B cell (primary cell): ENCODE measurements around the gene DPYD. TPM values are rescaled to one million over a fixed set of nuclear protein-coding genes. Genes with fewer than 3 reads are reported as not detected.

ENCODE experiments used
- ATAC-seq: fragments of 200-7000 bp; cut with Tn5 transposase; one replicate; pipeline ENCODE4 v1.10.0; 2021; ENCODE audit warnings: low read depth, mild to moderate bottlenecking, moderate number of reproducible peaks, moderate library complexity
- CTCF ChIA-PET: fragments of 350-600 bp; sonication (Branson Sonifier 250); formaldehyde crosslinking; loops from one replicate; lab custom pipeline; 2021; ENCODE audit warnings: antibody characterized with exemption, inconsistent platforms; lab: Charles Lee
- POLR2A ChIA-PET: fragments of 350-600 bp; sonication (Branson Sonifier 250); formaldehyde crosslinking; loops from one replicate; lab custom pipeline; 2021; ENCODE audit warnings: antibody characterized with exemption; lab: Charles Lee
- DNase-seq: peaks from one replicate; pipeline ENCODE4 v3.0.0; 2013
- H2AFZ ChIP-seq: 2 replicates; pipeline ENCODE4 v1.6.1; 2012; ENCODE audit warnings: mild to moderate bottlenecking, low read depth, low read length; ENCODE audit not compliant: insufficient read depth, poor library complexity, severe bottlenecking
- H3K27ac ChIP-seq, 2 donors: 1 replicate in 1 of 2; 2 replicates in 1 of 2; pipeline ENCODE4 v1.5.1; 2012 to 2013; ENCODE audit warnings: low read length in 2 of 2, mild to moderate bottlenecking in 2 of 2, moderate library complexity in 1 of 2
- H3K27me3 ChIP-seq, 4 experiments: fragments of 200-600 bp in 1 of 4; sonication (generic) in 1 of 4; replicated peaks in 1 of 4; 1 replicate in 2 of 4; 2 replicates in 2 of 4; pipeline versions ENCODE4 v1.6.1 to v1.7.0; 2013 to 2016; ENCODE audit warnings: low read length in 3 of 4, mild to moderate bottlenecking in 2 of 4, mixed read lengths in 1 of 4, moderate library complexity in 1 of 4; ENCODE audit not compliant: insufficient read depth in 4 of 4, control insufficient read depth in 3 of 4; ENCODE audit errors: control extremely low read depth in 1 of 4
- H3K36me3 ChIP-seq, 2 experiments: replicated peaks in 1 of 2; 1 replicate in 1 of 2; 2 replicates in 1 of 2; pipeline versions ENCODE4 v1.6.1 to v1.7.1; 2013; ENCODE audit warnings: low read length in 1 of 2; ENCODE audit not compliant: insufficient read depth in 2 of 2, control insufficient read depth in 1 of 2; ENCODE audit errors: control extremely low read depth in 1 of 2, extremely low read depth in 1 of 2
- H3K4me1 ChIP-seq, 2 donors: fragments of 200-600 bp in 1 of 2; sonication (generic) in 1 of 2; 1 replicate in 1 of 2; 2 replicates in 1 of 2; pipeline versions ENCODE4 v1.5.1 to v1.6.1; 2013 to 2017; ENCODE audit warnings: low read length in 2 of 2; ENCODE audit not compliant: control insufficient read depth in 2 of 2, insufficient read depth in 2 of 2
- H3K4me2 ChIP-seq: replicated peaks from 2 replicates; pipeline ENCODE3; 2012; ENCODE audit warnings: mild to moderate bottlenecking, low read depth, low read length; ENCODE audit not compliant: poor library complexity, severe bottlenecking
- H3K4me3 ChIP-seq, 5 experiments: fragments of 200-600 bp in 1 of 5; sonication (generic) in 1 of 5; 1 replicate in 3 of 5; 2 replicates in 2 of 5; pipeline versions ENCODE4 v1.5.1 to v1.7.0; 2011 to 2016; ENCODE audit warnings: low read length in 4 of 5, mild to moderate bottlenecking in 4 of 5, low read depth in 2 of 5, control low read depth in 1 of 5, moderate library complexity in 1 of 5; ENCODE audit not compliant: insufficient read depth in 1 of 5; ENCODE audit errors: control extremely low read depth in 1 of 5, extremely low read depth in 1 of 5
- H3K79me2 ChIP-seq: fragments of 200-600 bp; sonication (generic); one replicate; pipeline ENCODE4 v1.6.0; 2016; ENCODE audit warnings: low read length; ENCODE audit not compliant: control insufficient read depth, insufficient read depth
- H3K9ac ChIP-seq: fragments of 200-600 bp; sonication (generic); 2 replicates; pipeline ENCODE4 v1.6.1; 2017; ENCODE audit warnings: mild to moderate bottlenecking, low read length, moderate library complexity
- H3K9me3 ChIP-seq, 3 donors: one replicate each; pipeline versions ENCODE4 v1.6.1 to v1.7.1; 2013; ENCODE audit warnings: low read length in 2 of 3; ENCODE audit not compliant: control insufficient read depth in 2 of 3, insufficient read depth in 1 of 3; ENCODE audit errors: control extremely low read depth in 1 of 3
- H4K20me1 ChIP-seq: 2 replicates; pipeline ENCODE4 v1.6.0; 2012; ENCODE audit warnings: mild to moderate bottlenecking, low read length; ENCODE audit not compliant: insufficient read depth, control insufficient read depth, poor library complexity, severe bottlenecking
- H3K27ac Mint-ChIP-seq: one replicate; pipeline ENCODE4 v1.8.0; 2021; ENCODE audit warnings: mixed read lengths
- H3K27me3 Mint-ChIP-seq: one replicate; pipeline ENCODE4 v1.8.0; 2021; ENCODE audit warnings: mixed read lengths
- H3K4me1 Mint-ChIP-seq: one replicate; pipeline ENCODE4 v1.8.0; 2021; ENCODE audit warnings: mixed read lengths
- H3K4me3 Mint-ChIP-seq: one replicate; pipeline ENCODE4 v1.8.0; 2021; ENCODE audit warnings: mixed read lengths
- H3K9me3 Mint-ChIP-seq: one replicate; pipeline ENCODE4 v1.8.0; 2022; ENCODE audit warnings: mixed read lengths; ENCODE audit not compliant: insufficient read depth
- CTCF ChIP-seq: fragments of 200-600 bp; IDR thresholded peaks from one replicate; pipeline ENCODE4 v1.8.0; 2022; ENCODE audit warnings: antibody characterized with exemption, mild to moderate bottlenecking
- EZH2 ChIP-seq: IDR thresholded peaks from 2 replicates; pipeline ENCODE4 v1.6.1; 2012; ENCODE audit warnings: borderline replicate concordance, low read depth, mild to moderate bottlenecking, moderate library complexity, low read length; ENCODE audit not compliant: insufficient read depth, poor library complexity, severe bottlenecking
- WGBS: methylation state at CpG from one replicate; pipeline ENCODE4 v1.1.5; 2013; ENCODE audit warnings: missing lambda C conversion rate; ENCODE audit not compliant: insufficient coverage; 5-methylcytosine and 5-hydroxymethylcytosine counted together
- intact Hi-C: fragments of 100-400 bp; cut with micrococcal nuclease; formaldehyde crosslinking; loops from one replicate; pipeline ENCODE4 v1.10.0; 2022
- polyA plus RNA-seq: library from polyadenylated mRNA; depleted of rRNA; stranded (reverse); fragments of >200 nt; gene quantifications from 2 replicates; pipeline ENCODE4 v1.2.3, GENCODE V29; 2012
- total RNA-seq, 2 donors: library from RNA; stranded (reverse); fragments of 120-200 nt in 1 of 2; gene quantifications; 1 replicate in 1 of 2; 2 replicates in 1 of 2; pipeline versions ENCODE4 v1.2.3 to v1.2.4, GENCODE V29; 2013 to 2022

Gene DPYD
- total and polyA plus RNA-seq, 2 donors (not counting 1 experiment from before 2014, with no cell fraction given) = 4.2 to 19.0 TPM

- TF ChIP-seq EZH2 (no peak), CTCF (no peak)
- Histone ChIP-seq H3K9me3 (peaks cover 0 to 11% (median 0%) of the 10 kb centered on the region in 3 donors), H3K9ac (no peak overlapping the region), H3K4me2 (no peak overlapping the region), H3K27me3 (no peaks in the 10 kb centered on the region), H3K27ac (no peak overlapping the region), H3K79me2 (peaks cover 5% of the 10 kb centered on the region), H3K4me1 (no peaks in the 10 kb centered on the region), H3K36me3 (no peaks in the 10 kb centered on the region), H3K4me3 (no peak overlapping the region), H2AFZ (no peak overlapping the region), H4K20me1 (no peaks in the 10 kb centered on the region)
- ATAC-seq = no peak
- Mint-ChIP-seq H3K4me3 (no peak overlapping the region), H3K27me3 (no peaks in the 10 kb centered on the region), H3K27ac (no peak overlapping the region), H3K9me3 (no peaks in the 10 kb centered on the region), H3K4me1 (peaks cover 11% of the 10 kb centered on the region)
- intact Hi-C loops = no loop called here
- no peak for DNase-seq
- POLR2A ChIA-PET = no interaction called here
- no CpG with 5 or more reads among the region's 3 CpGs for WGBS
- CTCF ChIA-PET = no interaction called here
These were observed 21.9 kb downstream of the DPYD start for GRCh38 chr1:97898948-97899347.

GRCh38 chr1:97895278-97895677 is 25.6 kb downstream of the DPYD start:
- no peak overlapping the region for H3K4me3 Mint-ChIP-seq
- no peaks in the 10 kb centered on the region for H3K9me3 Mint-ChIP-seq
- ChIA-PET CTCF (no interaction called here), POLR2A (no interaction called here)
- Histone ChIP-seq H3K9ac (no peak overlapping the region), H4K20me1 (no peaks in the 10 kb centered on the region), H3K27me3 (no peaks in the 10 kb centered on the region), H3K4me3 (no peak overlapping the region), H3K36me3 (no peaks in the 10 kb centered on the region), H3K27ac (no peak overlapping the region), H2AFZ (no peak overlapping the region), H3K79me2 (peaks cover 5% of the 10 kb centered on the region), H3K4me2 (no peak overlapping the region), H3K9me3 (peaks cover 0 to 11% (median 0%) of the 10 kb centered on the region in 3 donors), H3K4me1 (no peaks in the 10 kb centered on the region)
- intact Hi-C loops = no loop called here
- DNase-seq (no peak), ATAC-seq (no peak)
- H3K4me1 Mint-ChIP-seq = peaks cover 5% of the 10 kb centered on the region
- H3K27ac Mint-ChIP-seq = no peak overlapping the region
- TF ChIP-seq EZH2 (no peak), CTCF (no peak)
- H3K27me3 Mint-ChIP-seq = no peaks in the 10 kb centered on the region
- WGBS = no CpG with 5 or more reads among the region's 1 CpG
